Measurements from ENCODE around the gene SLCO2B1.

DNA sequence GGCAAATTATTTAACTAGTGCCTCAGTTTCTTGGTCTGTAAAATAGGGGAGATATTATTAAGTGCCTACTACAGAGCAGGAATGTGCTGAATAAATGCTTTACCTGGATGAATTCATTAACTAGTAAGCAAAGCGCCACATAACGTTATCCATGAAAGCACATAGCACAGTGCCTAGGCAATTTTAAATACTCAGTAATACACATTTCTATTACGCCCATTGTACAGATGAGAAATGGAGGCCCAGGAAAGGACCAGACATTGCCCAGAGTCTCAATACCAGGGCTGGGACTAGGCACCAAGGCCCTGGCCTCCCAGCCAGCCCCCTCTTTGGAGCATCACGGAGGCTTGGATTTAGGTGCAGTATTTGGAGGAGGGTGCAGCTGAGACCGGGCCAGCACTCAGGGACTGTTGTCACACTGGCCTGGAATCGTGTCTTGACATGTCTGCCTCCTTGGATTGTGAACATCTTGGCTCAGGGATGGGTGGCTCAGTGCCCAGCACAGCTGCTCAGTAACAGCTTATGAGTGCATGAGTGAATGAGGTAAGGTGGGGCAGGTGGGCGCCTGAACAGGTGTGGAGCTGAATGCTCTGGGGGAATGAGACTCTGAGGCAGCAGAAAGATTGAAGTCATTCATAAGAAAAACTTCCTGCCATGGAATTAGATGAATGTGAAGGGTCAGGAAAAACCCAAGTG is 47.5 kb downstream of the SLCO2B1 start:
- TF ChIP-seq, protein P1, sequence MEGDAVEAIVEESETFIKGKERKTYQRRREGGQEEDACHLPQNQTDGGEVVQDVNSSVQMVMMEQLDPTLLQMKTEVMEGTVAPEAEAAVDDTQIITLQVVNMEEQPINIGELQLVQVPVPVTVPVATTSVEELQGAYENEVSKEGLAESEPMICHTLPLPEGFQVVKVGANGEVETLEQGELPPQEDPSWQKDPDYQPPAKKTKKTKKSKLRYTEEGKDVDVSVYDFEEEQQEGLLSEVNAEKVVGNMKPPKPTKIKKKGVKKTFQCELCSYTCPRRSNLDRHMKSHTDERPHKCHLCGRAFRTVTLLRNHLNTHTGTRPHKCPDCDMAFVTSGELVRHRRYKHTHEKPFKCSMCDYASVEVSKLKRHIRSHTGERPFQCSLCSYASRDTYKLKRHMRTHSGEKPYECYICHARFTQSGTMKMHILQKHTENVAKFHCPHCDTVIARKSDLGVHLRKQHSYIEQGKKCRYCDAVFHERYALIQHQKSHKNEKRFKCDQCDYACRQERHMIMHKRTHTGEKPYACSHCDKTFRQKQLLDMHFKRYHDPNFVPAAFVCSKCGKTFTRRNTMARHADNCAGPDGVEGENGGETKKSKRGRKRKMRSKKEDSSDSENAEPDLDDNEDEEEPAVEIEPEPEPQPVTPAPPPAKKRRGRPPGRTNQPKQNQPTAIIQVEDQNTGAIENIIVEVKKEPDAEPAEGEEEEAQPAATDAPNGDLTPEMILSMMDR (IDR thresholded peaks at IDR 0.05) = no peak
- TF ChIP-seq EP300 (IDR thresholded peaks at IDR 0.05) = no peak

Data from tibial nerve (tissue), 4 donors.